Cortex of kidney (tissue), 1 donor: ENCODE results near the gene TAPT1.
"Not testable (repeated sequence)": the region's sequence is repeated elsewhere in the genome, so short reads cannot be mapped to it uniquely, and the experiment has no call there.

ENCODE experiments used
- DNase-seq: peaks from one replicate; lab custom pipeline; 2025; lab: John Stamatoyannopoulos, UW

TAPT1 gene

DNA sequence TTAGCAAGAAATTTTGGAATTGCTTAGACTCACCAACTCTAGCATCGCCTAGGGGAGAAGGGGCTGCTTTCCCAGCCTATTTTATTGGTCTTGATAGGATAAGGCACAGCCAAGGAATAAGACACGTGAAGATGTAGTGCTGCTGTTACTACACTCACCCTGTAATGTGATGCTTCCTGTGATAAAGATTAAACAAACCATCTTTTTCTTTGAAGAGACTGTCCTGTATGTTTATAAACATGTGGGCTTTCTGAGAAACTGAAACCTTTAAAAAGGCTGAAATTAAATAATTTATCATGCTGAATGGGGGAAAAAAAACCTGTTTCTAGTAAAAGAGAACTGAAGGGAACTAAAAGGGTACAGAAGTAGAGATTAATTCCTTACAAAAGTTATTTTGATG, 13.2 kb downstream of the TAPT1 start:
- no peak for DNase-seq

- DNase-seq, result no peak
Observed at GRCh38 chr4:16212138-16212782, 14.0 kb downstream of the TAPT1 start.

DNA sequence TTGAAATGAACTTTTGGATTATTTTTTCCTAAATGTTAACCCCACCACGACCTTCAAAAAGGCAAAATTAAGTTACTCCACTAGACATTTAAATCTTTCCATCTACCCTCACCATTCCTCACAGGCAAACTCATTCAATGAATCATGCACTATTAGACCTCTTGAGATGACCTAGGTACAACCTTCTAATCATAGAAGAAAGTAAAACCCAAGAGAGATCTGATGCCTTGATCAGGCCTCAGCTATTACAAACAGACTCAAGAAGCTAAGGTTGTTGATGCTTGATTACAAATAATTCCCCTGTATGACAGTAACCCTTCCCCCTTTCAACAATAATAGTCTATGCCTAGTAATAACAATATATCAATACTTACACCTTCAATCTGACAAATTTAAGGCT, 18.9 kb downstream of the TAPT1 start:
- DNase-seq, result no peak

DNA sequence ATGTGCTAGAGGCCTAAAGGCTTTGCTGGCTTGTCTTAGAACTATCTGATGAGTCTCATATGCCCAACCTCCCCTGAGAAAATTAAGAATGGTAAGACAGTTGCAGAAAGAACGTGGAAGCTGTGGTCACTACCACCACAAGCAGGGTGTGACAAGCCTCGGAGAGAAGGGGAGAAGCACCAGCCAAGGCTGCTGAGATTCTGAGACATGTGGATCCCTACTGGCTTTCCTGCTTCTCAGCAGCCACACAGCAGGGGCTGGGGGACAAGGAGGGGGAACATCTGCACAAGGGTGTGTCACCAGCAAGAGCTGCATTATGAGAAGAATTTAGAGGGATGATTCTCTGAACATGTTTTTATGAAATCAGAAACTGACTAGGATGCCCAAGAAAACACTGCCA, 19.4 kb downstream of the TAPT1 start:
- DNase-seq, result no peak

DNA sequence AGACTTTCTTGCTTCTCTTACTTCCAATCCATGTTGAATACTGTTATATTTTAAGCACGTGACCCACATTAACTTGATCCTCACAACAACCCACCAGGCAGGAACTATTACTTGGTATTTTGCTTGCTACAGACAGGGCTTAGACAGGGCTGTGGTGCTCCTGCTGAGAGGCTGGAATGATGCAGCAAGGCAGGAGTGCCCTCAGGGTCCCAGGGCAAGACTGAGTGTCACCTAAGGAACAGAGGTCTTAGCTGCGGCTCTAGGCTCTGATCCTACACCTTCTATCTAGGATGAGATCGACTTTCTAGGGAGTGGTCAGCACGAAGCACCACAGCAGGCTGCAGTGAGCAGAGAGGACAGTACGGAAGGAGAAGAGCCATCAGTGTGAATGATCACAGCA, 20.0 kb downstream of the TAPT1 start:
- no peak for DNase-seq

DNA sequence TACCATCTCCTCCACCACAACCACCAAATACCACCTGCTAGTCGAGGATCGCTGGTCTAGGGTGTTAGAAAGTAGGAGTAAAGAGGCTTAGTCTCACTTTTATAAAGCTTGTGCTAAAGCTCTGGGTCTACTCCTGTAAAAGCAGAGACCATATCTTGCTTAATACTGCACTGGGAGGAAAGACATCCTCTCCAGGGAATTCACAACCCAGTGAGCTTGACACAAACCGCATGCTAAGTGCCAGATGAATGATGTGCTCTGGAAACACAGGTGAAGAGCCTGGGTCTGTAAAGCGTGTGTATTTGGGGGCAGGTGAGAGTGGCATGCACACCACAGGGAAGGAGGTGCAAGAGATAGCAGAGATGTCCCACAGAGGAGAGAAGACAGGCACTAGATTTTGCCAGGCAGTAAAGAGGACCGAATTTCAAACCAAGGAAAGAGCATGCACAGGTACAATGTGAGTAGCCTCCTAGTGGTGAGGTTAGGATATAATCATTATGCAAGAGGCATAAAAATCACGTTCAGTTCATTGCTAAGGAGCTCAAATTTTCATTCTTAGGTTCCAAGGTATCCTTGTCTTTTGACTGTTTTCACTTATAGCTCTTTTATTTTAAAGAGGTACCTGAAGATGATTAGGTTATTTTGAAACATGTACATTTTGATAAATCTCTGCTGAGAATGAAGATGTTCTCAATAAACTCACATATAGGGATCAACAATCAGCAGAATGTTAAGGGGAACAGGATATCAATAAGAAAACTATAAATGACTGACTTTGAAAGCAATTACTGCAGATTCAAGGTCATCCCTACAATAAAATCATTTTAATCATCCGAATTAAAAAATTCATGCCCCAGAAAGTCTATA, 20.7 kb downstream of the TAPT1 start:
- DNase-seq, result no peak

GRCh38 chr4:16204505-16204904, 21.8 kb downstream of the TAPT1 start:
- DNase-seq, result no peak

- no peak for DNase-seq
Observed at GRCh38 chr4:16203083-16203482, 23.2 kb downstream of the TAPT1 start.

DNA sequence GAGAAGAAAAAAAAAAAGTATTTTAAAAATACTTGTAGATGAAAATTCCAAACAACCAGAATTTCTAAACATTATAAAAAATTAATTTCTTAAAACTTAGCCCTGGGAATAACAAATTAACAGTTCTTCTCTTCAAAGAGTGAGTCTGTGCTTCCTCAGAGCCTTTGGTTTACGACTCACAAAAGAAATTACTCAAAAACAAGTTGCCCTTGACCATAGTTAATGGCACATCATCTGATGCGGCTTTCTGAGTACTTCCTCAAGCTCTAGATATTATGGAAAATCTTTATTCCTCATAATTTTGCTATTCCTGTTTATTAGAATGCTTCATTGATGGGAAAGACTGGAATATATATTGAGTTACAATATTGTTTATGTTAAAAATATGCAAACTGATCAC, 23.7 kb downstream of the TAPT1 start:
- DNase-seq, result no peak

DNA sequence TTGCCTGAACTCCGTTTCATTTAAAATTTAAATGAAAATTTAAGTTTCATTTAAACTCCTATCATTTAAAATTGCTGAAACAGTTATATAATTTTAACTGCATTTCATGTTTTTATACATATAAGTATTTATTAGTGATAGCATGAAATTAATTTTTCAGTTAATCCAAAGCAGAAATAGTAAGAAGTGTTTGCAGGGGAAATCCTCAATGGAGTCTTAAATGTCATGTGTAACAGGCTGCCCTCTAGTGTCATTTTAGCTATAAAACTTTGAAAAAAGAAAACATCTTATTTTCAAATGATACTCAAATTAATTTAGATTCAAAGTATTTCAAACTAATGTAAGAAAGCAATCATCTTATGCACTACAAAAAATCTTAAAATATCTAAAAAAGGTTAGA, 27.2 kb downstream of the TAPT1 start:
- DNase-seq, result no peak

DNA sequence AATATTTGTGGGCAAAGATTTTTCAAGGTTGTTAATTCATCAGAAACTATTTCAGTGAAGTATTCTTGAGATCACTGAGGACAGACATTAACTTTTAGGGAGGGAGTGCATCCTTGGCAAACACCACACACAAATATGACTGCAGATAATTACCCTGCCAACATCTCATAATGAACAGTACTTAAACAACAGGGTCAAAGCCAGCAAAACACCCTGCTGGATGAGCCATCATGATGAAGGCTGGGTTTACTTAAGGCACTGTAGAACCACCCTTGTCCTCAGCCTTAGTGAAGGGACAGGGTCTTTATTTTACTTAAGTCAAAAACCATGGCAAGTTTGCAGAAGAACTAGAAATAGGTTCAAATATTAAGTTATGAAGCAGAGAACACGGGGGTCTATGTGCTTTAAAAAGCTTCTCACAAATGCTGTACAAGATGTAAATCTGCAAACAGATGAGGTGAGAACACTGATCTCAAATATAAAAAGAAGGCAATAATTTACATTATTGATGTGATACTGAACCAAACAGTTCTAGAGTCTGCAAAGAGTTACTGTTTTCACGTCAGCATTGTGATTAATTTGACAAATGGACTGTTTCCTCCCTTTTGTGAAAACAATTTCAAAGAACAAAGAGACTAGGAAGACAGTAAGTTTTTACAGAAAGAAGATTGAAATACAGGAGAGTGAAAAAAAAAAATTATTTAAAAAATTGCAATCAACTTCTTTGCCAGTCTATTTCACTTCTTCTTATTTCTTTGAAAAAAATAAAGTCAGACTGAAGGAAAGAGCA, 28.2 kb downstream of the TAPT1 start:
- DNase-seq, result no peak

- no peak for DNase-seq
Observed at GRCh38 chr4:16196482-16197393, 29.5 kb downstream of the TAPT1 start.

- no peak for DNase-seq
Observed at GRCh38 chr4:16195209-16195608, 31.1 kb downstream of the TAPT1 start.

GRCh38 chr4:16194798-16195197, 31.5 kb downstream of the TAPT1 start:
- not testable (repeated sequence) for DNase-seq

DNA sequence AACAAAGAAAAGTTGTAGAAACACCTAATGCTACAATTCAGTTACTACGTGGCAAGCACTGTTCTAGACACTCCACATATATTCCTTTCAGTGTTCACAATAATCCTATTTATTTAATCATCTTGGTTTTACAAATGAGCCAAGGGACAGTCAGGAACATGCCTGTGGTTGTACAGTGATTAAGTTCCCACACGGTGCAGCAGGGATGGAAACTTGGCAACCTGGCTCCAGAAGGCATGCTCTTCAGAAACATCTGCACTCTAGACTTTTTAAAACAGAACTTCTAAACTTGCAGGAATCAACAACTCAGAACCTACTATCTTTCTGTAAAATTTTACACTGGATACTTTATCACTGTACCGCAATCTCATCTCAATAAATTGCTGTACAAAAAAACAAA, 32.1 kb downstream of the TAPT1 start:
- DNase-seq, result no peak

- no peak for DNase-seq
Observed at GRCh38 chr4:16192631-16193518, 33.4 kb downstream of the TAPT1 start.

DNA sequence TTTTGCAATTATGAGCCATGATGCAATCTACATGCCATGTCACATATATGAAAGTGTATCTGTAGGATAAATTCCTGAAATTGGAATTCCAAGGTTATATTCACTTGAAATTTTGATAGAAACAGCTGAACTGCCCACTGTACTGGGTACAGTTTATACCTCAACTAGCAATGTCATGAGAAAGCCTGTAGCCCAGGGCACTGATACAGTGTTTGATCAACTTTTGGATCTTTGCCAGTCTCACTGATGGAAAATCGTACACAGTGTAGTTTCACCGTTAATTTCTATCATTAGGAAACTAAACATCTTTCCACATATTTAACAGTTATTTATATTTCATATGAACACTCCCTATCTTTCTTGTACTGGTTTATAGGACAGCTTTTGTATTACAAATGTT, 34.2 kb downstream of the TAPT1 start:
- no peak for DNase-seq

DNA sequence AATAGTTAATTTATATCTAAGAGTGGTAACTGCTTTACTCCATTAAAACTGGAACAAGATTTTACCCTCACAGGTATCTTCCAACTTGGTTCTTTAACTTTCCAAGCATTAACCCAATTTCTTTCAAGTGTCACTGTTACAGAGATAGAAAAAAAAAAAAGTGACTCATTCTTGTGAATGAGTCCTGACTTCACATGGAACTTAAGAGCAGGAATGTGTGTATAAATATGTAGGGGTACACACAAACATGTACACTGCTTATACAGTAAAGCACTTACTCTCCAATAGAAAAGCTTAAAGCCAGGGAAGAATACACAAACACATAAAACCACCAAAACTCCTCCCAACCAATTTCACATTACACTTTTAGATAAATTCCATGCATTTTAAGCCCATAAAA, 38.8 kb downstream of the TAPT1 start:
- DNase-seq, result no peak

DNA sequence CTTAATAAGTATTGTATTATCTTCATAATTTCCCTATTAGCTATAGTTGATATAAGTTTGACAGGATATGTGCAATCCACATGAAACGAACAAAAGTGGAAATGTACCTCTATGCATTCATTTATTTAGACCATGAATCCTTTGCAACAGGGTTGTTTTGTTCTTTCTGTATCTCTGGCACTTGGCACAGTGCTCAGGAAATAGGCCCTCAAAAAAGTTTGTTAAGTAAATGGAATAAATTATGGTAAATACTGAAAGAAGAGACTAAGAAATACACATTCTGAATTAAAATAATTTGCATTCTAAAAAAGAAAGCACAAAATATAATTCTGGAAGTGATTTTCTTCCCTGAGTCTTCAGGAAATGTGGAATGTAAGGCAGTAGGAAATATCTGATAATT, 39.3 kb downstream of the TAPT1 start:
- no peak for DNase-seq

GRCh38 chr4:16183604-16184003, 42.7 kb downstream of the TAPT1 start:
- DNase-seq, result no peak

DNA sequence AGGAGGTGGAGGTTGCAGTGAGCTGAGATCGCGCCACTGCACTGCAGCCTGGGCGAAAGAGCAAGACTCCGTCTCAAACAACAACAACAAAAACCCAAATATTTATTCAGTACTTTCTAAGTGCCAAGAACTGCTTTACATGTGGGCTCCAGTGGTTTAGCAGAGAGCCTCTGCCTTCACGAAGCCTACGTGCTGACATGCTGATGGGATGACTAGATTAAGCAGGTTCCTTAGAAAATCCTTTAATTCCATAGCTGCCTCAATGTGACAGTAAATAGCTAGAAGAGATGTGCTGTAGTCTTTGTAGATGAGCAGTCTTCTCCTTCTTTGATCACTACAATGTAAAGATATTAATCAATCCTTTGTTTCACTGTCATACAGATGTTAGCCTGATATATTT, 49.6 kb downstream of the TAPT1 start:
- no peak for DNase-seq
